Jurkat, Clone E6-1 (cell line): Measurements from ENCODE around the gene UBA1.
"Not testable (repeated sequence)": the region's sequence is repeated elsewhere in the genome, so short reads cannot be mapped to it uniquely, and the experiment has no call there.

Experiments
- DNase-seq: peaks from one replicate; pipeline ENCODE4 v3.0.0-alpha.2; 2011; ENCODE audit warnings: low read depth, low spot score
- H3K4me3 ChIP-seq: 2 replicates; pipeline ENCODE4 v1.5.1; 2011; ENCODE audit warnings: mild to moderate bottlenecking, low read length, control low read depth, moderate library complexity

UBA1 gene

GRCh38 chrX:47240619-47241018 lies 47.0 kb downstream of the UBA1 start:
- H3K4me3 ChIP-seq, result no peak overlapping the region
- DNase-seq, result no peak

- DNase-seq, result no peak
- H3K4me3 ChIP-seq, result no peak overlapping the region
Observed at GRCh38 chrX:47241201-47242011, 47.8 kb downstream of the UBA1 start.

GRCh38 chrX:47242321-47242720 lies 48.7 kb downstream of the UBA1 start:
- no peak overlapping the region for H3K4me3 ChIP-seq
- DNase-seq, result no peak

GRCh38 chrX:47243351-47243750 lies 49.7 kb downstream of the UBA1 start:
- no peak overlapping the region for H3K4me3 ChIP-seq
- no peak for DNase-seq

- DNase-seq, result no peak
- H3K4me3 ChIP-seq, result no peak overlapping the region
Observed at GRCh38 chrX:47244676-47245075, 51.0 kb downstream of the UBA1 start.

GRCh38 chrX:47245156-47245555 lies 51.5 kb downstream of the UBA1 start:
- no peak for DNase-seq
- H3K4me3 ChIP-seq, result no peak overlapping the region

GRCh38 chrX:47247206-47247998 lies 53.8 kb downstream of the UBA1 start:
- no peak overlapping the region for H3K4me3 ChIP-seq
- no peak for DNase-seq

- no peak for DNase-seq
- H3K4me3 ChIP-seq, result no peak overlapping the region
Observed at GRCh38 chrX:47247999-47248320, 54.3 kb downstream of the UBA1 start.

GRCh38 chrX:47248576-47248975 lies 54.9 kb downstream of the UBA1 start:
- H3K4me3 ChIP-seq, result no peak overlapping the region
- DNase-seq, result no peak

GRCh38 chrX:47250017-47250347 lies 56.4 kb downstream of the UBA1 start:
- H3K4me3 ChIP-seq, result no peak overlapping the region
- DNase-seq, result no peak

- not testable (repeated sequence) for DNase-seq
Observed at GRCh38 chrX:47257620-47258019, 64.0 kb downstream of the UBA1 start.

More at GRCh38 chrX:47257620-47258019, 64.0 kb downstream of the UBA1 start:
- H3K4me3 ChIP-seq, result not testable (repeated sequence)
